ENCODE data around the gene OR52B2.

OR52B2 gene

DNA sequence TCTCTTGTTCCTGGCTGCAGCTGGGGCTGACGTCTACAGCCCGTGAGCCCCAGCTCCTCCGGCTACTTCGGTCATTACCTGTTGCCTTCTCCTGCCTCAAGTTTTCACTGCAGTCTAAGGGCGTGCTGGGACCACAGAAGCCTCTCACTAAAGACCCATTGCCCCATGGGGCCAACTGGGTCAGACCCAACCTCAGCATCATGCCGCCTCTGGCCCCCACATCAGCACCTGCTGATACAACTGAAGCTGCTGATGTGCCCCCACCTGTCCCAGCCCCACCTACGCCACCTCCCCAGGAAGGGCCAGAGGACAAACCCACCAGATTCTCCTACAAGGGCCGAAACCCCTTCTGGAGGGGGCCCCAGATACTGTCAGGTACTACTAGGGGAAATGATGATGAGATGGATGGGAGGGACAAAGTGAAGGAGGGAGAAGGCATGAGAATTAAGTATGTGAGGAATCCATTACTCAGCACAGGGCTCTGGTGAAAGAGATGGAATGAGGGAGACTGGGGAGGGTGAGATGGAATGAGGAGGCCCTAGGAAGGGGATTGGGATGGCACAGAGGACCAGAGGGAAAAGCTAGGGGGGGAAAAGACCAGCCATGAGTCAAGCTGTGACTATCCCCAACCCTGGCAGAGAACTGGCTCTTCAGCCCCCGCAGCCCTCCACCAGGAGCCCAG is 40.3 kb upstream of the OR52B2 start:
- Histone ChIP-seq H3K4me1 (no peaks in the 10 kb centered on the region), H3K9me3 (no peaks in the 10 kb centered on the region), H3K27ac (no peak overlapping the region), H3K27me3 (no peaks in the 10 kb centered on the region), H3K36me3 (peaks cover 38 to 95% (median 70%) of the 10 kb centered on the region in 3 donors), H3K4me3 (no peak overlapping the region)
- DNase-seq, result no peak
- TF ChIP-seq, protein P1, sequence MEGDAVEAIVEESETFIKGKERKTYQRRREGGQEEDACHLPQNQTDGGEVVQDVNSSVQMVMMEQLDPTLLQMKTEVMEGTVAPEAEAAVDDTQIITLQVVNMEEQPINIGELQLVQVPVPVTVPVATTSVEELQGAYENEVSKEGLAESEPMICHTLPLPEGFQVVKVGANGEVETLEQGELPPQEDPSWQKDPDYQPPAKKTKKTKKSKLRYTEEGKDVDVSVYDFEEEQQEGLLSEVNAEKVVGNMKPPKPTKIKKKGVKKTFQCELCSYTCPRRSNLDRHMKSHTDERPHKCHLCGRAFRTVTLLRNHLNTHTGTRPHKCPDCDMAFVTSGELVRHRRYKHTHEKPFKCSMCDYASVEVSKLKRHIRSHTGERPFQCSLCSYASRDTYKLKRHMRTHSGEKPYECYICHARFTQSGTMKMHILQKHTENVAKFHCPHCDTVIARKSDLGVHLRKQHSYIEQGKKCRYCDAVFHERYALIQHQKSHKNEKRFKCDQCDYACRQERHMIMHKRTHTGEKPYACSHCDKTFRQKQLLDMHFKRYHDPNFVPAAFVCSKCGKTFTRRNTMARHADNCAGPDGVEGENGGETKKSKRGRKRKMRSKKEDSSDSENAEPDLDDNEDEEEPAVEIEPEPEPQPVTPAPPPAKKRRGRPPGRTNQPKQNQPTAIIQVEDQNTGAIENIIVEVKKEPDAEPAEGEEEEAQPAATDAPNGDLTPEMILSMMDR (IDR thresholded peaks at IDR 0.05), result no peak
- intact Hi-C loops (cut with DNase I; ENCODE audit: low total_unique reads), result no loop called here

DNA sequence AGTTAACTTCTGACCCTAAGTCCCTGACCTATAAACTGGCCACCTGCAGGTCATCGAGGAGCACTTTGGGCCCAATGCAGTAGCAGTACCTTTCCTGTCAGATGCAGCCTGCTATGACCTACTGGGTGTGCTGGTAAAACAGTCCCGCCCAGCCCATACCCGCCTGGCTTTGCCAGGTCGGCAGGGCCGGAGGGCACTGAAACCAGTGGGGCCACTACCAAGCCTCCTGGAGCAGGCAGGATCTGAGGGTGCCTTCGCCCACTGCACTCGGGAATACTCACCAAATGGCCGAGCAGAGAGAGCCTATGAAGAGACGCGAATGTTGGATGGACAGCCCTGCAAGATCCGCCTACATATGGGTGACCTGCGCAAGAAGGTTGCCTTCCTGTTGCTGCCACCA is 39.7 kb upstream of the OR52B2 start:
- intact Hi-C loops (cut with DNase I; ENCODE audit: low total_unique reads), result no loop called here
- no peak for DNase-seq

DNA sequence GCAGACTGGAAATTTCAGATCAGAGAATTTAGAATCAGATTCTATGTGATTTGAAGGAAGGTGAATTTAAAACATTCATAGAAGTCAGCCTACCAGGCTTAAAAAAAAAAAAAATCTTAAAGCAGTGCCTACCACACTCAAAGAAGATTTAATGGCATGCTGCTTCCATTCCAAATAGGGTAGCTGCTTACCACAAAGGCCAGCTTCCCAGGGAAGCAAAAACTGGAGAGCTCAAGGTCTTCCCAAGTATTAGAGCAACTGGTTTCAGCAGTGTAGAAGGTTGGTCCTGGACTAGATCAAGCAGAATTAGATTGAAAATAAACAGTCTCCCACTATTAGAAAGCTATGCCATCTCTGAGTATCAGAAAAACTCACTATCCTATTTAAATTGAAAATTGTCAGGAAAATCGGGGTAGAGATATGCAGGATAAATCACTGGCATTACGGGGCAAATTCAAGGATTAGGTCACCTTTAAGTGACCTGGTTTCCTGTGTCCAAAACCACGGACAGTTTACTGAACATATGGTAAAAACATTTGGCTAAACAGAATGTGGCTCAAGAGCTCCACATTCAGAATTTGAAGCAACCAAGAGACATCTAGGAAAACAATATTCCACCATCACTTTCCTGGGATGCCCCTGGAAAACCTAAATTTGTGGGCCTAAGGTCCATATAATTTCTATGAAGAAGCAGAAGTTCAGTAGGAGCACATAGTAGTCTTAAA is 36.5 kb upstream of the OR52B2 start:
- TF ChIP-seq, protein P1 (IDR thresholded peaks at IDR 0.05), result no peak
- Histone ChIP-seq H3K27me3 (no peaks in the 10 kb centered on the region), H3K27ac (no peak overlapping the region), H3K9me3 (no peaks in the 10 kb centered on the region), H3K4me1 (no peaks in the 10 kb centered on the region), H3K4me3 (no peak overlapping the region), H3K36me3 (peaks cover 19 to 75% (median 55%) of the 10 kb centered on the region in 3 donors)
- intact Hi-C loops (cut with DNase I; ENCODE audit: low total_unique reads), result no loop called here
- no peak for DNase-seq

More for the DNA sequence above, 39.7 kb upstream of the OR52B2 start:
- Histone ChIP-seq H3K27me3 (no peaks in the 10 kb centered on the region), H3K4me3 (no peak overlapping the region), H3K4me1 (no peaks in the 10 kb centered on the region), H3K27ac (no peak overlapping the region), H3K9me3 (no peaks in the 10 kb centered on the region), H3K36me3 (peaks cover 33 to 96% (median 74%) of the 10 kb centered on the region in 3 donors)
- TF ChIP-seq, protein P1 (IDR thresholded peaks at IDR 0.05), result no peak

DNA sequence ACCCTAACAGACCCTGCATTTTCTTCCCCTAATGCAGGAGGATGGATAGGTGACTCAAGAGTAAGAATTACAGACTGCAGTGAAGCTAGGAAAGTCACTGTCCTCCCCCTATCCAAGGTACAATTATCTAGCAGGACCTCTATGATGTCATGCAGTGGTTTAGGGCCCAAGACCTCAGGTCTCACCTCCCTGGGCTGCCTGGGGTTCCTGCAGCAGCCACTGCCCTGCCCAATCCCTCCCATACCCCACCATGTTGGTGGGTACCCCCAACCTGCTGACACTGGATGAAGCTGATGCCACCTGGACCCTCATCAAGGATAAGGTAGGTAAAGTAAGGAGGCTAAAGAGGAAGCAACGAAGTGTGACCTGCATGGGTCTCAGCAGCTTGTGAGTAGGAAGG is 35.2 kb upstream of the OR52B2 start, which contains the start of gene C11orf42:
C11orf42 (plus strand) TSS at position 192 of the 400 bp plus-strand sequence; CDS start at position 251, 59 bp downstream.
- Histone ChIP-seq H3K4me3 (no peak within 1 kb of the TSS), H3K4me1 (no peaks in the 10 kb centered on the region), H3K36me3 (peaks cover 6 to 63% (median 42%) of the 10 kb centered on the region in 3 donors), H3K9me3 (no peaks in the 10 kb centered on the region), H3K27ac (no peak within 1 kb of the TSS), H3K27me3 (no peaks in the 10 kb centered on the region)
- TF ChIP-seq, protein P1 (IDR thresholded peaks at IDR 0.05), result no peak
- intact Hi-C loops (cut with DNase I; ENCODE audit: low total_unique reads), result no loop called here
- no peak for DNase-seq

DNA sequence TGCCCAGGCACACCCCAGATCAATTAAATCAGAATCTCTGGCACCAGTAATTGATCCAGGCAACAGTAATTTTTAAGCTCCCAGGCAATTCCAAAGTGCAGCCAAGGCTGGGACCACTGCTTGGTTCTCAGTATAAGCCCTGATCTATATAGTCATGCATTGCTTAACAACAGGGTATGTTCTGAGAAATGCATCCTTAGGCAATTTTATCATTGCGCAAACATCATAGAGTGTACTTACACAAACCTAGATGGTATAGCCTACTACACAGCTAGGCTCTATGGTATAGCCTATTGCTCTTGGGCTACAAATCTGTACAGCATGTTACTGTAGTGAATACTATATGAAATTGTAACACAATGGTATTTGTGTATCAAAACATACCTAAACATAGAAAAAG is 34.6 kb upstream of the OR52B2 start:
- TF ChIP-seq, protein P1 (IDR thresholded peaks at IDR 0.05), result no peak
- peaks cover 0 to 56% (median 36%) of the 10 kb centered on the region in 3 donors for H3K36me3 ChIP-seq
- DNase-seq, result no peak
- H3K4me3 ChIP-seq, result no peak overlapping the region
- H3K27me3 ChIP-seq, result no peaks in the 10 kb centered on the region
- no peaks in the 10 kb centered on the region for H3K9me3 ChIP-seq
- H3K4me1 ChIP-seq, result no peaks in the 10 kb centered on the region
- H3K27ac ChIP-seq, result no peak overlapping the region
- intact Hi-C loops (cut with DNase I; ENCODE audit: low total_unique reads), result no loop called here

Measured in tibial artery (tissue), 4 donors.